GM18951 (cell line): ENCODE data around the gene FAM25A.

Source experiments
- POLR2A ChIP-seq: IDR thresholded peaks from 4 replicates; pipeline ENCODE4 v1.6.1; 2011; ENCODE audit warnings: mild to moderate bottlenecking; ENCODE audit not compliant: insufficient read length, insufficient read depth; ENCODE audit errors: extremely low read depth
- in situ Hi-C: fragments of 300-500 bp; cut with MboI; formaldehyde crosslinking; loops from one replicate; pipeline ENCODE4 v1.12.0; 2022; ENCODE audit warnings: low sequenced_read_pairs, mixed read lengths, inconsistent platforms; ENCODE audit not compliant: unreplicated experiment

Gene FAM25A

GRCh38 chr10:87066178-87066577 is 46.1 kb downstream of the FAM25A start:
- no peak for TF ChIP-seq POLR2A
- in situ Hi-C loops: no loop called here

- no peak for TF ChIP-seq POLR2A
- in situ Hi-C loops: no loop called here
These were observed 46.8 kb downstream of the FAM25A start for GRCh38 chr10:87066865-87067264.

GRCh38 chr10:87068281-87068680 is 48.2 kb downstream of the FAM25A start:
- no peak for TF ChIP-seq POLR2A
- in situ Hi-C loops: no loop called here

- no peak for TF ChIP-seq POLR2A
- in situ Hi-C loops: no loop called here
These were observed 52.4 kb downstream of the FAM25A start for GRCh38 chr10:87072449-87072848.
